ENCODE results near the gene PHPT1.

- TF ChIP-seq CTCF (conservative IDR thresholded peaks at IDR 0.05; ENCODE audit: low read depth in 2 of 2): no peak
- TF ChIP-seq EZH2phosphoT487 (IDR thresholded peaks at IDR 0.05; ENCODE audit: unreplicated experiment): no peak
- no peak for TF ChIP-seq EZH2 (IDR thresholded peaks at IDR 0.05; ENCODE audit: low read depth, unreplicated experiment)
- no peak for TF ChIP-seq POLR2AphosphoS5 (IDR thresholded peaks at IDR 0.05; ENCODE audit: low read depth)
- no peak for TF ChIP-seq ZNF331 (CRISPR knock-in tag; IDR thresholded peaks at IDR 0.05; ENCODE audit: low read depth)
Measured at GRCh38 chr9:136835162-136835931, 13.9 kb upstream of the PHPT1 start.

Measured in GM23338 (cell line).